Measurements from ENCODE around the gene PCMTD2.
"Not testable (repeated sequence)": the region's sequence is repeated elsewhere in the genome, so short reads cannot be mapped to it uniquely, and the experiment has no call there.

The PCMTD2 gene

DNA sequence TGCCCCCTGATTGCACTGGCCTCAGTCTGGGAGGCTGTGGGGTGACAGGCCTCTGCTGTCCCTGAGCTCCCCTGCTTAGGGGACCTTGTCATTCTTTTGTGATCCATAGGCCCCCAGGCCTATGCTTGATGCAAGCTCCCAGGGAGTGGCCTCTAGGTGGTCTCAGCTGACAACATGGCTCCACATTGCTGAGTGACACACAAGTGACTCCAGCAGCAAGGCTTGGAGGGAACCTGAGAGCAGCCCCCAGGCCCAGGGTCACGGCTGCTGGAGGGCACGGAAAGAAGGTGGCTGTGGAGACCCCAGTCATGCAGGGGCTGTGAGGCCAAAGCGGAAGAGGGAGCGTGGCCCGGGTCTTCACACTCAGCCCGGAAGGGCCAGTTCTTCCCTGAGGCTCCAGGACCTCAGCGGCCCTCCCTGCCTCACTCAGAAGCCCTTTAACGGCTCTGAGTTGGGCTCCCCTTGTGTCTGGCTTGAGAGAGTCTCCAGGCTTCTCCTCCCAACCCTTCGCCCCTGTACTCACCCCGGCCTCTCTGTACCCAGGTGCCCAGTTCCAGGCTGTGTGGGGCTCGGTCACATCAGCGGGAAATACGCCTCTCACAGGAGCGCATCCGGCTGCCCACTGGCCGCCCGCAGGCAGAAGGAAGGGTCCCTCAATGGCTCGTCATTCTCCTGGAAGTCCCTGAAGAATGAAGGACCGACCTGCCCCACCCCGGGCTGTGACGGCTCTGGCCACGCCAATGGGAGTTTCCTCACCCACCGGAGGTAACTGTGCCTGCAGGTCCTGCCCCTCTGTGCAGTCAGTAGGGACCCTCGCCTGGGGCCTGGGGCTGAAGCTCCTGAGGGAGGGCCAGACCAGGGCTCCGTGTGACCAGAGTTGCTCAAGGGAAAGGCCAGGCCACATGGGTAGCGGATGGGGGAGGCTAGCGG, 23.7 kb upstream of the PCMTD2 start:
- no peak for DNase-seq

DNA sequence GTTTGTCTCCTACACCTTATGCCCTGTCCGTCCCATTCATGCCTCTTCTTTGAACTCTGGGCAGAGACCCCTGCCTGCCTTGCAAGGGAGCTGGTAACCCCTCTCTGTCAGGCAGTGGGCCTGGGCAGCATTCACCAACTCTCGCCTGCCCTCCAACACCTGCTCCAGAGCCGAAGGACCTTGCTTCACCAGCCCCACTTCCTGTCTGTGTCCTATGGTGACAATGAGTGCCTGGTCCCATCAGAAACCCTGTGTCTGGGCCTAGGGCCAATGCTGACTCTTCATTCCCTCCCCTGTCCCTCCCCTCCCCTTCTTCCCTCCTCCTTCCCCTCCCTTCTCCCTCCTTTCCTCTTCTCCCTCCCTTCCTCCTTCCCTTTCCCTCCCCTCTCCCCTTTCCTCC, 22.8 kb upstream of the PCMTD2 start:
- Histone ChIP-seq H3K4me3 (ENCODE audit: low read depth, low read length) (no peak overlapping the region), H3K9me3 (no peaks in the 10 kb centered on the region), H3K4me1 (no peaks in the 10 kb centered on the region), H3K36me3 (peaks cover 52% of the 10 kb centered on the region), H3K27me3 (no peaks in the 10 kb centered on the region)
- no peak for DNase-seq
- TF ChIP-seq, protein P1, sequence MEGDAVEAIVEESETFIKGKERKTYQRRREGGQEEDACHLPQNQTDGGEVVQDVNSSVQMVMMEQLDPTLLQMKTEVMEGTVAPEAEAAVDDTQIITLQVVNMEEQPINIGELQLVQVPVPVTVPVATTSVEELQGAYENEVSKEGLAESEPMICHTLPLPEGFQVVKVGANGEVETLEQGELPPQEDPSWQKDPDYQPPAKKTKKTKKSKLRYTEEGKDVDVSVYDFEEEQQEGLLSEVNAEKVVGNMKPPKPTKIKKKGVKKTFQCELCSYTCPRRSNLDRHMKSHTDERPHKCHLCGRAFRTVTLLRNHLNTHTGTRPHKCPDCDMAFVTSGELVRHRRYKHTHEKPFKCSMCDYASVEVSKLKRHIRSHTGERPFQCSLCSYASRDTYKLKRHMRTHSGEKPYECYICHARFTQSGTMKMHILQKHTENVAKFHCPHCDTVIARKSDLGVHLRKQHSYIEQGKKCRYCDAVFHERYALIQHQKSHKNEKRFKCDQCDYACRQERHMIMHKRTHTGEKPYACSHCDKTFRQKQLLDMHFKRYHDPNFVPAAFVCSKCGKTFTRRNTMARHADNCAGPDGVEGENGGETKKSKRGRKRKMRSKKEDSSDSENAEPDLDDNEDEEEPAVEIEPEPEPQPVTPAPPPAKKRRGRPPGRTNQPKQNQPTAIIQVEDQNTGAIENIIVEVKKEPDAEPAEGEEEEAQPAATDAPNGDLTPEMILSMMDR (IDR thresholded peaks at IDR 0.05; ENCODE audit: low read depth, low read length) = no peak

More for the DNA sequence above, 23.7 kb upstream of the PCMTD2 start:
- no peaks in the 10 kb centered on the region for H3K27me3 ChIP-seq
- no peaks in the 10 kb centered on the region for H3K4me1 ChIP-seq
- no peak overlapping the region for H3K4me3 ChIP-seq (ENCODE audit: low read depth, low read length)
- peaks cover 43% of the 10 kb centered on the region for H3K36me3 ChIP-seq
- H3K9me3 ChIP-seq = no peaks in the 10 kb centered on the region
- TF ChIP-seq, protein P1 (IDR thresholded peaks at IDR 0.05; ENCODE audit: low read depth, low read length) = no peak

DNA sequence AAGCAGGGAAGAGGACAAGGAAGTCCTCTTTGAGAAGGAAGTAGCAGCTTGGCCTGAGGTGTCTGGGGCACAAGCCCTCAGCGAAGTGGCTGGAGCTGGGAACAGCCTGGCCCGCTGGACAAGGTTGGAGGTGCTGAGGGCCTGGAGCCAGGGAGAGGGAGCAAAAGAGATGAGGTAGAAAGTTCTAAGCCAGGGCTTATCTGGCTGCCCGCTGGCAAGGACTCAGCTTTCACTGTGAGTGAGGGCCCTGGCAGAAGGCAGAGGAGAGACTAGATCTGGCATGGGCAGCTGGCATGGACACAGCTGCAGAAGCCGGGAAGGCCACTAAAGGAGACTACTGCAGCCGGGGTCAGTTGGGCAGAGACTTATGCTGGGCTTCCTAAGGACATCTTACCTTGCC, 21.8 kb upstream of the PCMTD2 start:
- peaks cover 49% of the 10 kb centered on the region for H3K36me3 ChIP-seq
- no peaks in the 10 kb centered on the region for H3K27me3 ChIP-seq
- H3K4me3 ChIP-seq (ENCODE audit: low read depth, low read length) = no peak overlapping the region
- TF ChIP-seq, protein P1 (IDR thresholded peaks at IDR 0.05; ENCODE audit: low read depth, low read length) = no peak
- H3K9me3 ChIP-seq = no peaks in the 10 kb centered on the region
- DNase-seq = no peak
- no peaks in the 10 kb centered on the region for H3K4me1 ChIP-seq

DNA sequence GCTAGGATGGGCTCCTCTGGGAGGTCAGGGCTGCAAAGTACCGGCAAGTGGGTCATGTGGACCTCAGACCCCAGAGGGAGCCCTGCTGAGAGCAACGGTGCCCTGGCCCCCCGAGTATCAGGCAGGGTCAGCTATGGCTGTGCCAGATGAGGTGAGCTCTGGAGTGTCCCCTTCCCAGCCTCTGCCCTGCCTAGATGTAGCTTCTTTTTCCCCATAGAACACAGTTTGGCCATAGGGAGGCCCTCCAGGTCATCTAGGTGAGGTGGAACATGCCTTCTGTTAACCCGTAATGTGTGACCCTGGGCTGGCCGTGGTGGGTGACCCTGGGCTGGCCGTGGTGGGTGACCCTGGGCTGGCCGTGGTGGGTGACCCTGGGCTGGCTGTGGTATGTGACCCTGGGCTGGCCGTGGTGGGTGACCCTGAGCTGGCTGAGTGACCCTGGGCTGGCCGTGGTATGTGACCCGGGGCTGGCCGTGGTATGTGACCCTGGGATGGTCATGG, 21.2 kb upstream of the PCMTD2 start:
- Histone ChIP-seq H3K27me3 (no peaks in the 10 kb centered on the region), H3K4me3 (ENCODE audit: low read depth, low read length) (no peak overlapping the region), H3K9me3 (no peaks in the 10 kb centered on the region), H3K4me1 (no peaks in the 10 kb centered on the region), H3K36me3 (peaks cover 50% of the 10 kb centered on the region)
- TF ChIP-seq, protein P1 (IDR thresholded peaks at IDR 0.05; ENCODE audit: low read depth, low read length) = no peak
- DNase-seq = no peak

DNA sequence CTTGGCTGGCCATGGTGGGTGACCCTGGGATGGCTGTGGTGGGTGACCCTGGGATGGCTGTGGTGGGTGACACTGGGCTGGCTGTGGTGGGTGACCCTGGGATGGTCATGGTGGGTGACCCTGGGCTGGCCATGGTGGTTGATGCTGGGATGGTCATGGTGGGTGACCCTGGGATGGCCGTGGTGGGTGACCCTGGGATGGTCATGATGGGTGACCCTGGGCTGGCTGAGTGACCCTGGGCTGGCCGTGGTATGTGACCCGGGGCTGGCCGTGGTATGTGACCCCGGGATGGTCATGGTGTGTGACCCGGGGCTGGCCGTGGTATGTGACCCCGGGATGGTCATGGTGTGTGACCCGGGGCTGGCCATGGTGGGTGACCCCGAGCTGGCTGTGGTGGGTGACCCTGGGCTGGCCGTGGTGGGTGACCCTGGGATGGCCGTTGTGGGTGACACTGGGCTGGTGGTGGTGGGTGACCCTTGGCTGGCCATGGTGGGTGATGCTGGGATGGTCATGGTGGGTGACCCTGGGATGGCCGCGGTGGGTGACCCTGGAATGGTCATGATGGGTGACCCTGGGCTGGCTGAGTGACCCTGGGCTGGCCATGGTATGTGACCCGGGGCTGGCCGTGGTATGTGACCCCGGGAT, 20.5 kb upstream of the PCMTD2 start:
- DNase-seq, H3K27me3 ChIP-seq: not testable (repeated sequence)

DNA sequence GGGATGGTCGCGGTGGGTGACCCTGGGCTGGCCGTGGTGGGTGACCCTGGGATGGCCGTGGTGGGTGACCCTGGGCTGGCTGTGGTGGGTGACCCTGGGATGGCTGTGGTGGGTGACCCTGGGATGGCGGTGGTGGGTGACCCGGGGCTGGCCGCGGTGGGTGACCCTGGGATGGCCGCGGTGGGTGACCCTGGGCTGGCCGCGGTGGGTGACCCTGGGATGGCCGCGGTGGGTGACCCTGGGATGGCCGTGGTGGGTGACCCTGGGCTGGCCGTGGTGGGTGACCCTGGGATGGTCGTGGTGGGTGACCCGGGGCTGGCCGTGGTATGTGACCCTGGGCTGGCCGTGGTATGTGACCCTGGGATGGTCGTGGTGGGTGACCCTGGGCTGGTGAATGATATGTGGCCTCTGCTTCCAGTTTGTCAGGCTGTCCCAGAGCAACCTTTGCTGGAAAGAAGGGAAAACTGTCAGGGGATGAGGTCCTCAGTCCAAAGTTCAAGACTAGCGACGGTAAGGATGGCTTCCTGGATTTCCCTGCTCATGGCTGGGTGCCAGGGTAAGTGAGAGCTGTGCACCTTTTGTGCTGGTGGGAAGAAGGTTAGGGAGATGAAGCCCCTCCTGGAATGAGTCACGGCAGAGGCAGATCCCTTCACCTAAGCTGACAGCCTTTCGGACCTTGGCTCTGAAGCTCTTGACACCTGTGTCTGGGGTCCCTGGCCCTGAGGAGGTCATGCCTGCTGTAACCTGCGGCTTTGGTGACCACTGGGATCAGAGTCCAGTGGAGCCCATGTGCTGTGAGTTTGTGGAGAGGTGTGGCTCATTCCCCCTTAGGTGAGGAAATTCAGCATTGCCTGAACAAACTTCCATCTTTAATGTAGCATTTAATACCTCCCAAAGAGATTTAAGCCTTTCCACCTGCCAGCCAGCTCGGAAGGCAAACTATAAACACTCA, 19.1 kb upstream of the PCMTD2 start:
- H3K9me3 ChIP-seq = no peaks in the 10 kb centered on the region
- no peak overlapping the region for H3K4me3 ChIP-seq (ENCODE audit: low read depth, low read length)
- no peaks in the 10 kb centered on the region for H3K27me3 ChIP-seq
- TF ChIP-seq, protein P1 (IDR thresholded peaks at IDR 0.05; ENCODE audit: low read depth, low read length) = no peak
- no peaks in the 10 kb centered on the region for H3K4me1 ChIP-seq
- no peak for DNase-seq
- H3K36me3 ChIP-seq = peaks cover 64% of the 10 kb centered on the region

More for the DNA sequence above, 20.5 kb upstream of the PCMTD2 start:
- H3K4me1 ChIP-seq; H3K9me3 ChIP-seq; H3K4me3 ChIP-seq (ENCODE audit: low read depth, low read length): not testable (repeated sequence)
- H3K36me3 ChIP-seq = peaks cover 57% of the 10 kb centered on the region
